ENCODE results near the gene NTSR2.
A peak's percentile ranks its signal among the peaks of the same experiment; 100 is the strongest.

The NTSR2 gene

GRCh38 chr2:11655495-11655894 is 14.5 kb downstream of the NTSR2 start:
- no peak for DNase-seq

- no peak for DNase-seq
These were observed 17.4 kb downstream of the NTSR2 start for GRCh38 chr2:11652553-11652952.

- DNase-seq, result no peak
These were observed 18.0 kb downstream of the NTSR2 start for GRCh38 chr2:11651856-11652548.

- no peak for DNase-seq
These were observed 20.9 kb downstream of the NTSR2 start for GRCh38 chr2:11649093-11649492.

GRCh38 chr2:11647834-11648600 is 22.0 kb downstream of the NTSR2 start:
- peak; percentile 19 for DNase-seq

- no peak for DNase-seq
These were observed 23.5 kb downstream of the NTSR2 start for GRCh38 chr2:11646530-11646929.

GRCh38 chr2:11644293-11644692 is 25.7 kb downstream of the NTSR2 start:
- no peak for DNase-seq

GRCh38 chr2:11642972-11643371 is 27.0 kb downstream of the NTSR2 start:
- no peak for DNase-seq

- no peak for DNase-seq
These were observed 29.9 kb downstream of the NTSR2 start for GRCh38 chr2:11640132-11640531.

- DNase-seq, result no peak
These were observed 30.5 kb downstream of the NTSR2 start for GRCh38 chr2:11639503-11639902.

GRCh38 chr2:11637546-11637945 is 32.4 kb downstream of the NTSR2 start:
- no peak for DNase-seq

GRCh38 chr2:11636593-11637295 is 33.3 kb downstream of the NTSR2 start:
- no peak for DNase-seq

- no peak for DNase-seq
These were observed 34.9 kb downstream of the NTSR2 start for GRCh38 chr2:11635141-11635540.

GRCh38 chr2:11634584-11634983 is 35.4 kb downstream of the NTSR2 start:
- DNase-seq, result peak; percentile 49

- DNase-seq, result no peak
These were observed 36.0 kb downstream of the NTSR2 start for GRCh38 chr2:11633923-11634478.

GRCh38 chr2:11631462-11631861 is 38.5 kb downstream of the NTSR2 start:
- DNase-seq, result peak; percentile 91

GRCh38 chr2:11630855-11631254 is 39.1 kb downstream of the NTSR2 start:
- peak; percentile 69 for DNase-seq

GRCh38 chr2:11629851-11630250 is 40.1 kb downstream of the NTSR2 start:
- no peak for DNase-seq

GRCh38 chr2:11629215-11629614 is 40.8 kb downstream of the NTSR2 start:
- DNase-seq, result no peak

GRCh38 chr2:11628675-11629074 is 41.3 kb downstream of the NTSR2 start:
- no peak for DNase-seq

GRCh38 chr2:11625671-11626070 is 44.3 kb downstream of the NTSR2 start:
- DNase-seq, result no peak

- no peak for DNase-seq
These were observed 45.1 kb downstream of the NTSR2 start for GRCh38 chr2:11624893-11625292.

- no peak for DNase-seq
These were observed 47.4 kb downstream of the NTSR2 start for GRCh38 chr2:11622611-11623010.

GRCh38 chr2:11621410-11621809 is 48.6 kb downstream of the NTSR2 start:
- peak; percentile 90 for DNase-seq
